HG02870 (cell line): ENCODE data around the gene ACAD8.
"Not testable (repeated sequence)": the region's sequence is repeated elsewhere in the genome, so short reads cannot be mapped to it uniquely, and the experiment has no call there.

Experiments used
- ATAC-seq: cut with Tn5 transposase; IDR thresholded peaks from one replicate; pipeline ENCODE4 v1.9.1; 2021; ENCODE audit warnings: mild to moderate bottlenecking, moderate library complexity; ENCODE audit not compliant: unreplicated experiment

Gene ACAD8

GRCh38 chr11:134238956-134239355 lies 14.4 kb upstream of the ACAD8 start:
- no peak for ATAC-seq

- no peak for ATAC-seq
Observed at GRCh38 chr11:134240592-134240991, 12.8 kb upstream of the ACAD8 start.

- ATAC-seq = no peak
Observed at GRCh38 chr11:134242376-134242775, 11.0 kb upstream of the ACAD8 start.

GRCh38 chr11:134243913-134244312 lies 9.5 kb upstream of the ACAD8 start:
- ATAC-seq = no peak

GRCh38 chr11:134244593-134244992 lies 8.8 kb upstream of the ACAD8 start:
- peak; percentile 79 for ATAC-seq

GRCh38 chr11:134245434-134245833 lies 7.9 kb upstream of the ACAD8 start:
- no peak for ATAC-seq

GRCh38 chr11:134246100-134246499 lies 7.3 kb upstream of the ACAD8 start:
- ATAC-seq = no peak

- ATAC-seq = no peak
Observed at GRCh38 chr11:134246678-134247077, 6.7 kb upstream of the ACAD8 start.

GRCh38 chr11:134248910-134249480 lies 4.4 kb upstream of the ACAD8 start:
- no peak for ATAC-seq

GRCh38 chr11:134250246-134250645 lies 3.1 kb upstream of the ACAD8 start:
- no peak for ATAC-seq

GRCh38 chr11:134250675-134251074 lies 2.7 kb upstream of the ACAD8 start:
- no peak for ATAC-seq

- ATAC-seq = peak; percentile 26
Observed at GRCh38 chr11:134252346-134253187, 801 bp upstream of the ACAD8 start.

GRCh38 chr11:134254433-134255183 lies 1.2 kb downstream of the ACAD8 start:
- ATAC-seq = no peak

GRCh38 chr11:134255184-134255561 lies 1.8 kb downstream of the ACAD8 start:
- ATAC-seq = not testable (repeated sequence)

- ATAC-seq = no peak
Observed at GRCh38 chr11:134257101-134257500, 3.7 kb downstream of the ACAD8 start.

- no peak for ATAC-seq
Observed at GRCh38 chr11:134258577-134258976, 5.2 kb downstream of the ACAD8 start.

- no peak for ATAC-seq
Observed at GRCh38 chr11:134260503-134260902, 7.1 kb downstream of the ACAD8 start.

- no peak for ATAC-seq
Observed at GRCh38 chr11:134260983-134261382, 7.6 kb downstream of the ACAD8 start.

- no peak for ATAC-seq
Observed at GRCh38 chr11:134261626-134262488, 8.5 kb downstream of the ACAD8 start.

- ATAC-seq = no peak
Observed at GRCh38 chr11:134264966-134265764, 11.8 kb downstream of the ACAD8 start.
